NT2/D1 (cell line): ENCODE data around the gene NAALADL1.

Source experiments
- DNase-seq: peaks from one replicate; pipeline ENCODE4 v3.0.0-alpha.2; 2011; ENCODE audit warnings: low read depth, low spot score
- H3K27me3 ChIP-seq: 2 replicates; pipeline ENCODE4 v1.6.0; 2011; ENCODE audit warnings: mild to moderate bottlenecking; ENCODE audit not compliant: insufficient read length, insufficient read depth
- H3K36me3 ChIP-seq: 2 replicates; pipeline ENCODE4 v1.6.1; 2011; ENCODE audit warnings: mild to moderate bottlenecking, low read length, mixed read lengths; ENCODE audit not compliant: insufficient read depth, insufficient read length
- H3K4me1 ChIP-seq: 2 replicates; pipeline ENCODE4 v1.5.1; 2011; ENCODE audit not compliant: insufficient read depth, insufficient read length
- H3K4me3 ChIP-seq: 2 replicates; pipeline ENCODE4 v1.5.1; 2011; ENCODE audit warnings: low read depth; ENCODE audit not compliant: insufficient read length
- H3K9ac ChIP-seq: 2 replicates; pipeline ENCODE4 v1.6.0; 2011; ENCODE audit warnings: low read depth; ENCODE audit not compliant: insufficient read length
- H3K9me3 ChIP-seq: 2 replicates; pipeline ENCODE4 v1.5.1; 2011; ENCODE audit warnings: mild to moderate bottlenecking, low read length; ENCODE audit not compliant: insufficient read depth
- SUZ12 ChIP-seq: IDR thresholded peaks from 2 replicates; pipeline ENCODE4 v1.6.1; 2011; ENCODE audit not compliant: insufficient read length, insufficient read depth; ENCODE audit errors: extremely low read depth
- YY1 ChIP-seq: IDR thresholded peaks from 2 replicates; pipeline ENCODE4 v1.6.1; 2011; ENCODE audit not compliant: insufficient read length, insufficient read depth
- ZNF274 ChIP-seq: IDR thresholded peaks from 2 replicates; pipeline ENCODE4 v1.6.1; 2011; ENCODE audit warnings: mild to moderate bottlenecking, low read depth, low read length

The NAALADL1 gene

DNA sequence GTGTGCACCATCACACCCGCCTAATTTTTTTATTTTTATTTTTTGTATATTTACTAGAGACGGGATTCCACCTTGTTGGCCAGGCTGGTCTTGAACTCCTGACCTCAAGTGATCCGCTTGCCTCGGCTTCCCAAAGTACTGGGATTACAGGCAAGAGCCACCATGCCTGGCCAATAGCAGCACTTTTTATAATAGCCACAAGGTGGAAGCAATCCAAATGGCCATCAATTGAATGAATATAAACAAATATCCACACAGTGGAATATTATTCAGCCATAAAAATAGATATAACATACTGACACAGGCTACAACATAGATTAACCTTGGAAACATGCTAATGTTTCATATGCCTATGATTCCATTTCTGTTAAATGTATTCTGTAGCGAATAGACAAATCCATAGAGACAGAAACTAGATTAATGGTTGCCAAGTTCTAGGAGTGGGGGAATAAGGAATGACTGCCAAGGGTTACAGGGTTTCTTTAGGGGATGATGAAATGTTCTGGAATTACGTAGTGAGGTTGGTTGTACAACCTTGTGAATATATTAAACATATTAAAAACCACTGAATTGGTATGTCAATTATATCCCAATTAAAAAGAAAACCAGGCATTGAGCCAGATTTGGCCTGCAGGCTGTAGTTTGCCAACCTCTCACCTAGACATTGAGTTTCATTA is 42.5 kb upstream of the NAALADL1 start:
- Histone ChIP-seq H3K9me3 (no peaks in the 10 kb centered on the region), H3K9ac (no peak overlapping the region), H3K27me3 (no peaks in the 10 kb centered on the region), H3K4me3 (no peak overlapping the region), H3K36me3 (peaks cover 45% of the 10 kb centered on the region), H3K4me1 (no peaks in the 10 kb centered on the region)
- no peak for DNase-seq
- TF ChIP-seq ZNF274: no peak

GRCh38 chr11:65096926-65097325 is 38.6 kb upstream of the NAALADL1 start:
- no peaks in the 10 kb centered on the region for H3K9me3 ChIP-seq
- H3K9ac ChIP-seq: peak overlapping the region; percentile 71
- H3K4me1 ChIP-seq: no peaks in the 10 kb centered on the region
- TF ChIP-seq SUZ12 (no peak), ZNF274 (no peak), YY1 (no peak)
- no peaks in the 10 kb centered on the region for H3K27me3 ChIP-seq
- no peak for DNase-seq
- peak overlapping the region; percentile 56 for H3K4me3 ChIP-seq
- H3K36me3 ChIP-seq: peaks cover 32% of the 10 kb centered on the region

- no peak for TF ChIP-seq ZNF274
- TF ChIP-seq SUZ12: no peak
- peak; percentile 74 for TF ChIP-seq YY1
- Histone ChIP-seq H3K4me3 (peak within 1 kb of the TSS; percentile 56), H3K9ac (peak within 1 kb of the TSS; percentile 86), H3K4me1 (no peaks in the 10 kb centered on the region), H3K9me3 (no peaks in the 10 kb centered on the region), H3K27me3 (no peaks in the 10 kb centered on the region), H3K36me3 (peaks cover 26% of the 10 kb centered on the region)
- DNase-seq: peak; percentile 87
These were observed 37.8 kb upstream of the NAALADL1 start, which contains the start of gene VPS51 for GRCh38 chr11:65095974-65096806. VPS51 (plus strand) TSS chr11:65096214; CDS start chr11:65096251, 37 bp downstream.

- H3K36me3 ChIP-seq: peaks cover 29% of the 10 kb centered on the region
- H3K4me3 ChIP-seq: peak overlapping the region; percentile 56
- peak overlapping the region; percentile 86 for H3K9ac ChIP-seq
- no peaks in the 10 kb centered on the region for H3K4me1 ChIP-seq
- H3K9me3 ChIP-seq: no peaks in the 10 kb centered on the region
- TF ChIP-seq SUZ12 (no peak), YY1 (no peak), ZNF274 (no peak)
- H3K27me3 ChIP-seq: no peaks in the 10 kb centered on the region
- DNase-seq: no peak
These were observed 37.1 kb upstream of the NAALADL1 start for GRCh38 chr11:65095427-65095826.

- DNase-seq: no peak
- TF ChIP-seq YY1: no peak
- no peak for TF ChIP-seq SUZ12
- TF ChIP-seq ZNF274: no peak
- H3K9ac ChIP-seq: no peak overlapping the region
- H3K4me3 ChIP-seq: no peak overlapping the region
- peaks cover 48% of the 10 kb centered on the region for H3K36me3 ChIP-seq
- no peaks in the 10 kb centered on the region for H3K4me1 ChIP-seq
- H3K27me3 ChIP-seq: no peaks in the 10 kb centered on the region
- no peaks in the 10 kb centered on the region for H3K9me3 ChIP-seq
These were observed 32.3 kb upstream of the NAALADL1 start for GRCh38 chr11:65090628-65091027.

DNA sequence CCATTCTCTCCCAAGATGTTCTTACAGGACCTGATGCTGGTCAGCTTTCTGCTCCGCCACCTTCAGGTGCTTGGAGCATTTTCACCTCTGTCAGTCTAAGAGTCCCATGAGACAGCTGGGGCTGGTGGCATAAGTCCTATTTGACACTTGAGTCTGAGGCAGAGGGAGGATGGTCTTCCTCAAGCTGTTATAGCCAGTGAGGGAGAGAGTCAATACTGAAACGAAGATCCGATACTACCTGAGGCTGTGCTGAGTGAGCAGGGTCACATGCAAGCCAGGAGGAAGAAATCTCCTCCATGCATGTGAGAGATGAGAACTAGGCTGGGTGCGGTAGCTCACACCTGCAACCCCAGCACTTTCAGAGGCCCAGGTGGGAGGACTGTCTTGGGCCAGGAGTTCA is 31.3 kb upstream of the NAALADL1 start:
- TF ChIP-seq SUZ12: no peak
- TF ChIP-seq YY1: no peak
- TF ChIP-seq ZNF274: no peak
- no peaks in the 10 kb centered on the region for H3K4me1 ChIP-seq
- no peak for DNase-seq
- H3K27me3 ChIP-seq: no peaks in the 10 kb centered on the region
- H3K4me3 ChIP-seq: no peak overlapping the region
- peaks cover 56% of the 10 kb centered on the region for H3K36me3 ChIP-seq
- no peaks in the 10 kb centered on the region for H3K9me3 ChIP-seq
- H3K9ac ChIP-seq: no peak overlapping the region

DNA sequence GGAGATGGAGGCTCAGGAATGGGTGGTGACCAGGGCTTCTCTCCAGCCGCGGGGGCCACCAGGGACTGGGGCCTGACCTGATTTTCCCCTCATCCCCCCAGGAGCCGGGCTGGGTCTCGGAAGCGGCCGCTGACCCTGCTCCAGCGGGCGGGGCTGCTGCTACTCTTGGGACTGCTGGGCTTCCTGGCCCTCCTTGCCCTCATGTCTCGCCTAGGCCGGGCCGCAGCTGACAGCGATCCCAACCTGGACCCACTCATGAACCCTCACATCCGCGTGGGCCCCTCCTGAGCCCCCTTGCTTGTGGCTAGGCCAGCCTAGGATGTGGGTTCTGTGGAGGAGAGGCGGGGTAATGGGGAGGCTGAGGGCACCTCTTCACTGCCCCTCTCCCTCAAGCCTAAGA is 29.5 kb upstream of the NAALADL1 start:
- H3K9me3 ChIP-seq: no peaks in the 10 kb centered on the region
- H3K4me1 ChIP-seq: no peaks in the 10 kb centered on the region
- no peak for DNase-seq
- TF ChIP-seq SUZ12 (no peak), ZNF274 (no peak), YY1 (no peak)
- no peak overlapping the region for H3K9ac ChIP-seq
- H3K27me3 ChIP-seq: no peaks in the 10 kb centered on the region
- peaks cover 62% of the 10 kb centered on the region for H3K36me3 ChIP-seq
- H3K4me3 ChIP-seq: no peak overlapping the region
